HG02938 (cell line): ENCODE data around the gene KIAA1671.

Experiments used
- ATAC-seq: cut with Tn5 transposase; IDR thresholded peaks from one replicate; pipeline ENCODE4 v1.9.1; 2021; ENCODE audit warnings: mild to moderate bottlenecking, moderate library complexity; ENCODE audit not compliant: unreplicated experiment

KIAA1671 gene

DNA sequence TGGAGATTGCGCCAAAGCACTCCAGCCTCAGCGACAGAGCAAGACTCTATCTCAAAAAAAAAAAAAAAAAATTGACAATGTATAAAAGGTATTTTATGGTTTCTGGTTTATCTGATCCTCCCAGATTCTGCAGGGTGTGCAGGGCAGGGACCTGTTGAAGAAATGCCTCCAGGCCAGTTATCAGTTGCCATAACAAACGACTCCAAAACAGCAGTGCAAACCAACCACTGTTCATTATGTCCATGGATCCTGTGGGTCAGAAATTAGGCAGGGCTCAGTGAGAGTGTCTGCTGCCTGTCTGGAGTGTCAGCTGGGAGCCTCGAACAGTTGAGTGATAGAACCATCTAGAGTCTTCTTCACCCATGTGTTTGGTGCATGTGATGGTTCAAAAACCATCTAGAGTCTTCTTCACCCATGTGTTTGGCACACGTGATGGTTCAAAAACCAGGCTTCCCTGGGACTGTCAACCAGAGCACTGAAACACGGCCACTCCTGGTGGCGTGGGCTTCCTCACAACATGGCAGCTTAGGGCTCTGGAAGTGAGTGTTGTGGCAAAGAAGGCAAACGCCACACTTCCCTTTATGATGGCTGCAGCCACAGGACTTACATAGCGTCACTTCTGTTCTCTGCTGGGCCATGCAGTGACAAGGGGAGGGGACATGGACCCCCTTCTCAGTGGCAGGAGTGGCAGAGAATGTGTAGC lies 132.0 kb downstream of the KIAA1671 start:
- no peak for ATAC-seq

DNA sequence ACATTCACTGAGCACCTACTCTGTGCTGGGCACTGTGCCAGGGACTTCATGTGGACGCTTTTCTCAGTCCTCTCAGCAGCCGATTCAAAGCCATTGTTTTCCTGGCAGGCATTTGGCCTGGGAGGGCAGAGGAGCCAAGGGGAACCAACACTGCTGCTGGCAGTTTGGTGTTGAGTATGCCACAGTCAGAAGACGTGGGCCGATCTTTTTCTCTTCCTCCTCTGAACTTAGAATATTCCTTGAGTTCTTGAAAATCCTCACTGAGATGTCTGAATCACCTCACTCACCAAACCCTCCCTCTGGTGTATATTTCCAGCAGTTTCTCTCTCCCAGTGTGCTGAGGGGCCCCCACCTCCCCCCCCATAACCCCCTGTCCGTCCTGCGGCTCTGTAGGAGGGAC lies 132.6 kb downstream of the KIAA1671 start:
- no peak for ATAC-seq

DNA sequence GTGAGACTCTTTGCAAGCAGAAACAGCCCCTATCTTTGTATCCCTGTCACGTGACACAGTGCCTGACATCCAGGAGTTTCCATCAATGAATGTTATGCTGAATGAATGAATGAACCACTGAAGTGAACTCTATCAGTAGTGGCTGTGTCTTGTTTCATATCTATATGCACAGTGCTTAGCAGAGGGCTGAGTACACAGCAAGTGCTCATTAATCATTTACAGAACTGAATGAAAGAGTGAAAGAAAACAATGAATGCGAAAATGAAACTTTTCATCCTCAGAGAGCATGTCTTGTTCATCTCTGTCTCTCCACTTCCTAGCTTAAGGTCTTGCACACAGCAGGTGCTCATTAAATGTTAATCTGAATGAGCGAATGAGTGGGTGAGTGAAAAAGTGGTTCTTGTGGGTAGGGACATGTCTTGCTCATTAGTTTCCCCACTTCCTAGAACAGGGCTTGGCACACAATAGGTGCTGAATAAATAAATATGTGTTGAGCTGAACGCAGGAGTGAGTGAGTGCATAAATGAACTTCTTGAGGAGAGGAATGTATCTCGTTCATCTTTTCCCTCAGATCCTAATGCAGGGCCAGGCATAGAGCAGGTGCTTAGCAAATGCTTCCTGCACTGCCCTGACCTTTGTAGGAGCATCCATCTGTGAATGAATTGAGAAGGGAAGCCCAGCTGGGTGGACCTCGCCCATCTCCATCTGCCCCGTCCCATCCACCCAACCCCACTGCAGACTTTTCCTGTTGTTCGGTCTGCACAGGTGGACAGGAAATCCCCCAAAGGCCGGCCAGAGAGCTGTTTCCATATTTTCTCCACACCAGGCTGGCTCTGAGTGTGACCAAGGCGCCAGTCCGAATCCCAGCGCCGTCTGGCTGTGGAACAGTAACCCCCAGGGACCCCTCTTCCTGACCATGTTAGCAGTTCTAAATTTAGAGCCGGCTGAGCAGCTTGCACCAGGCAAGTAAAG lies 133.7 kb downstream of the KIAA1671 start:
- ATAC-seq, result peak; percentile 75

DNA sequence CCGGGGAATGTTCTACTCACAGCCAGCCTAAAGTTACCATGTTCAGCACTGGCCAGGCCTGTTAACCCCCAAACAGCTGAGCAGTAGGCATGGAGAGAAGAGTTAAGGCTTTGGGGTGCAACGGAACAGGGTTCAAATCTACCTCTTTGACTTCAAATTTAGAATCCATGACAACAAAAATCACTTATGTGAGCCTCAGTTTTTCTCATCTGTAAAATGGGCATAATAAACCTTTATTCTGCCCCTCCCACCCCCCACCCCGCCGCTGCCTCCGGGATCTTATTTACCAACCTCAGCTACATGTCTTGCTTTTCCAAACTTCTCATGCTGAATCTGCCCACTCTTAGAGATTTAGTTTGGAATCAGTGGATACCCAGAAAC lies 134.4 kb downstream of the KIAA1671 start:
- ATAC-seq, result no peak

DNA sequence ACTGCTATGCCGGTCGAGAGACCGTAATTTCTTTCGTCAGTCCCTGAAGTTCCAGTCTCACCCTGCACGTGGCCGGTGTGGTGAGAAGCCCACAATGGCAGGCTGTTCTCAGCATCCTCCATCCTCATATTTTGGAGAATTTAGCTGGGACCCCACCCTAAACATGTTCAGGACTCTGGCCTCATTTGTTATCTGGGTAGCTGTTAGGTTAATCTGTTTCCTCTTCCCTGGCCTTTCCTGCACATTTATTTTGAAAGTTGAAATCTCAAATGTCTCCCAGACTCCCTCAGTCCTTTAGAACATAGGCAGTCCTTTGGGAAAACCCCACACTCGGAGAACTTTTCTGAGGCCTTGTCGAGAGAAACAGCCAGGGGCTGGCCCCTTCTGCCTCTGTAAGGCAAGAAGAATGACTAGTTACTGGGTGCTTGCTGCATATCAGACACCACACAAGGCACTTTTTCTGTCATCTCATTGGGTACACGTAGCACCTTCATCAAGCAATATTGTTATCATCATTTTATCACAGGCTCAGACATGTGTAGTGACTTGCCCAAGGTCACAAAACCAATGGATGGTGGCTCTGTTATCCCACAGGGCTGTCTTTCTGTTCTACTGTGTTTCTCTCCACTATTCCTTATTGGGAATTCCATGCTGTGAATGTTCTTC lies 137.8 kb downstream of the KIAA1671 start:
- no peak for ATAC-seq

DNA sequence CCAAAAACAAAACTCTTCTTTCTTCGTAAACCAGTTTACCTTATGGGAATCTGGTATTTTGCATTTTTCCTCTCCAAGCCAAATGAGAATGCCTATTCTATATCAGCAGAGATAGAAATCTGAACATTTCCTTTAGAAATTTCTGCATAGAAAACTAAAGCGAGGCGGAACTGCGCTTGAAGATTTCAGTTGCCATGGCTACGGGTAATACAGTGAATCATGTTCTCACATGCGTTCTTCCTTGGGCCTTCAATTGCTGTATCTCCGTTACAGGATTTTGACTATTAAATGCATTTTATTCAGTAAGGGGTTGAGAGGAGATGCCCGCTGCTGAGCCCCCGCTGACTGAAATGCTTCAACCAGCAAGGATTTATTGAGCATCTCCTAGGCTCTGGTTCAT lies 138.9 kb downstream of the KIAA1671 start:
- no peak for ATAC-seq

DNA sequence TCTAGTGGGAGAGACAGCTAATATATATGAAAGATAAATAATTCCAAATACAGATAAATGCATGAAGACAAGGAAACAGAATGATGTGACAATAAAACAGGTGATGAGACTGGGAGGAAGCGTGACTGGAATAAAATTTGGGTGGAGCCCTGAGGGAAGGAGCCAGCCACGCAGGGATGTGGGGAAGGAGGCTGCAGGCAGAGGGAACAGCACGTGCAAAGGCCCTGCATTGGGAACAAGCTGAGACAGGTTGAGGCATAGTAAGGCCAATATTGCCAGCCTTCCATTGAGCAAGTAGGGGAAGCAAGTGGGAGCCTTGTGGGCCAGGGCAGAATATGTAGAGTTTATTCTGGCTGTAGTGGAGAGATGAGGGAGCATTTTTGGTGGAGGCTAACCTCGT lies 139.6 kb downstream of the KIAA1671 start:
- no peak for ATAC-seq

DNA sequence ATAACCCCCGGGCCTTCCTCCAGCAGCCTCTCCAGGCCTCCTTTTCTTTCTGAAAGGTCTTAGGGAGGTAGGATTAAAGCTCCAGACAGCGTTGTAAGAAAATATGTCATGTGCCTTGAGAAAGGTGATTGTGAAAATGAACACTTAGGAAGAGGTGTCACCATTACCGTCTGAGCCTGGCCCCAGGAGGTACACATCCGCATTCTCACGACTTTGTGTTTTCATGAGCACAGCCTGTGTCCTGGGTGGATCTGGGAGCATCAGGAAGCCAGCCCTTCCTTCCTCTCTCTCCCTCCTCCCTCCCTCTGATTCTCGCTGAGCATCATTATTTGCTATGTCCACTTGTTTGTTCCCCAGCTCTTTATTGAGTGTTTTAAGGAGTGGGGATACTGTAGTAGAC lies 142.1 kb downstream of the KIAA1671 start:
- ATAC-seq, result no peak

DNA sequence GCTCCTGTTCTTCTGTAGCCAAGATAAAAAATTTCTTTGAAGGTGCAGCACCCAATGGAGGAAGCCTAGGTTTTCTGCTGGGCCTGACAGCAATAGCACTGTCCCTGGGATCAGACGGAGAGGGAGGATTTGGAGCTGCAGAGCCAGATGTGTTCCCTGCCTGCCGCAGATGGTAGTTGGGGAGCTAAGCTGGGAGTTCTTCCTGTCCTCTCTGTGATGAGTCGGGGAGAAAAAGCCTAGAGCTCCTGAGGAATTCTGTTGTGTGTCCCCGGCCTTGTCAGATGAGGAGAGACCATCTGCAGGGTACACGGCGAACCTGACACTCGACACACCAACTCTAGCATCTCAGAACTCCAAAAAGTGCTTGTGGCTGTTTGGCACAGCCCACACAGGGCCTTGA lies 143.4 kb downstream of the KIAA1671 start:
- ATAC-seq, result no peak

DNA sequence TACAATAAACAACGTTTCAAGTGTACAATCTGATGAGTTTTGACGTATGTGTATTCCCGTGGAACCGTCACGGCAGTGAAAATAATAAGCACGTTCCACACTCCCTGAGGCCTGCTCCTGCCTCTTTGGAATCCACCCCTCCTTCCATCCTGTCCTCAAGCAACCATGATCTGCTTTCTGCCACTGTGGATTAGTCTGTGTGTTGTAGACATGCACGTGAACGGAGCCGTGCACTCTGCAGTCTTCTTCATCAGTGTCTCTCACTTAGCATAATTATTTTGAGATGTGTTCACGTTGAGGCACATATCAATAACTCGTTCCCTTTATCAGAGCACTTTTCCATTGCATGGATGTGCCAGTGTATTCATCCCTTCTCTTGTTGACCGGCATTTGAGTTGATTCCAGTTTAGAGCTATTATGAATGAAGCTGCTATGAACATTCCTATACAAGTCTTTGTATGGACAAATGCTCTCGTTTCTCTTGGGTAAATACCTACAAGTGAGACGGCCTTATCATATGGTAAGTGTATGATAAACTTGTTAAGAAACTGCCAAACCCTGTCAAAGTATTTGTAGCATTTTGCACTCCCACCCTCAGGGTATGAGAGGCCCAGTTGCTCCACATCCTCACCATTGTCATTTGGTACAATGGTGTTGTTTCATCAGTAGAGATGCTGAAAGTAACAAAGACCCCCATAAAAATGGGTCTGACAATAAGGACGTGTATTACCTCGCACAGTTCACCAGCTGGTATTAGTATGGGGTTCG lies 144.3 kb downstream of the KIAA1671 start:
- no peak for ATAC-seq

DNA sequence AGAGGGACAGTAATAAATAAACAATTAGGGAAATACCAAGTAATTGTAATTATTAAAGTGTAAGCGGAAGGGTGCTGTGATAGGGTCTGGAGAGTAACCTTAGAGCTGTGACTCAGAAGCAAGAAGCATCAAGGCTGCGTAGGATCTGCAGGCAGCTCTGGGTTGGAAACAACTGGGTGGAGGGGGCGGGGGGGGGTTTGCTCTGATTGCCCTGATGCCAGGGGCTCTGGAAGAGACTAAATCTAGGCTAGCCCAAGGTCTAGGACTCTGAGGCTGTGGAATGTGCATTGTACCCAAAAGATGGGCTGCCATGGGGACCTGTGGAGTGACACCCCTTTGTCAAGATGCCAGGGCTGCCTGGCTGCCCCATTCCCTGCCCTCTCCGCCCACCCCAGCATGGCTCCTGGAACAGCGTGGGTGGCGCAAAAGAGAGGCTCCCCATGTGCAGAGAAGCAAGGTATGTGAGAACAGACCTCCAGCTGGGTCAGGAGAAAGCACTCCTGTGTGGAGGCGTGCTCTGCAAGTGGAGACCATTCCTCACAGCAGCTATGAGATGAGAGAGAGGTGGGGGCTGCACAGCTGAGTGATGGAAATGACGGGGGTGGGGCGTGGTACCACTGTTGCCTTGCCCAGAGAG lies 146.0 kb downstream of the KIAA1671 start:
- no peak for ATAC-seq

DNA sequence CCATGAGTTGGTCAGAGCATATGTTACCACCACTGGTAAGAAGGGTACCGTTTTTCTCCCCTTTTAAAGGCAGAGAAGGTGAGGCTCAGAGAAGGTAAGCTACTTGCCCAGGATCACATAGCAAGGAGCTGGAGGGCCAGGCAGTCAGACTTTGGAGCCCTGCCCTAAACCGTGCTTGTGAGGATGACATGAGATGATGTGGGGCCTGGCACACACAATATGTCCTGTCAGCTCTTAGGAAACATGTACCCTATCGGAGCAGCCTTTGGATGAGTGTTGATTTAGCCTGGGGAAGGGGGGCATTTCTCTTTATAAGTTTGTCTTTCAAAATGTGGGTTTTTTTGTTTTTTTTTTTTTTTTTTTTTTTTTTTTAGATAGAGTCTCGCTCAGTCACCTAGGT lies 146.7 kb downstream of the KIAA1671 start:
- ATAC-seq, result no peak

DNA sequence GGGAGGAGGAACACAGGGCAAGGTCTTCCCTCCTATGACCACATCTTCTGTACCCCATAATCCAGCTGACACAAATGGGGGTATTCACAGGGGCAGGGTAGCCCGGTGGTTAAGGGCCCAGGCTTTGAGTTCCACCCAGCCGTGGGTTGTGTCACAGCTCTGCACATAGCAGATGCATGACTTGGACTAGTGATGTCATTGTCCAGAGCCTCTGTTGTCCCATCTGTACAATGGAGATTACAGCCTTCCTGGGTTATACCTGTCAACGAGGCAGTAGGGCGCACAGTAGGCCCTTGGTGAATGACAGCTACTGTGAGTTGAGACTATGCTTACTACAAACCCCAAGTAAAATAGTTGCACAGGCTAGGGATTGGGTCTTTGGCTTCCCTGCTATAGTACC lies 147.9 kb downstream of the KIAA1671 start:
- ATAC-seq, result no peak

DNA sequence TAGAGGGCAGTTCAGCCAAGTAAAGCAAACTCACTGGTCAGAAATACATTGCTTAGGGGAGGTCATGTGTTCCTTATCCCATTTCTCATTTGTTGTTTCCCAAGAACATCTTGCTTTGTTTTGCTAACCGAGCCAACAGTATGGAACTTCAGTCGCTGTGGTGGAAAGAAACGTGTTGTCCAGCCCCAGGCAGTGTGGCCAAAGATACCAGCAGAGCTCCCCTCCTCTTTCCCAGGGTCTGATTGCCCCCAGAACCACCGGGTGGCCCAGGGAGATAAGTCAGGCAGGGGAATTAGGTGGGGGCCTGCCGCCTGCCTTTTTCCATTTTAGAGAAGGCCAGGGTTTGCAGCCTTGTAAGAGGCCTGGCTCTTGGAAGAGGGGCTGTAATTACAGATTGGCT lies 148.4 kb downstream of the KIAA1671 start:
- ATAC-seq, result no peak

DNA sequence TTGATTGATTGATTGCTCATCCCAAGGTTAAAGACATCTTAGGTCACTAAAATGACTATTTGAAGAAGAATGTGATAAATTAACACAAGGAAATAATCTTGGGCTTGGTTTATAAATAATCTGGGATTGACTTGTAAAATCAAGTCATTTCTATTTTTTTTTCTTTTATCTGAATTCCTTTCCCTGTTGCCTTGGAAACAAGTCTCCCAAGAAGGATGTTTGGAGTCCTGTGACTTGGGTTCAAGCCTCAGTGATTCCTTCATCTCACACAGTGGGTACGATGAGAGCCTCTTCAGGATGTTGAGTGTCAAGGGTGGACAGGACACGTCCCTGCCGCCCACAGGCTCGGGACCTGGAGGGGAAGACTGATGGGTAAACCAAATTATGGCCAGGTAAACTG lies 149.0 kb downstream of the KIAA1671 start:
- ATAC-seq, result no peak

DNA sequence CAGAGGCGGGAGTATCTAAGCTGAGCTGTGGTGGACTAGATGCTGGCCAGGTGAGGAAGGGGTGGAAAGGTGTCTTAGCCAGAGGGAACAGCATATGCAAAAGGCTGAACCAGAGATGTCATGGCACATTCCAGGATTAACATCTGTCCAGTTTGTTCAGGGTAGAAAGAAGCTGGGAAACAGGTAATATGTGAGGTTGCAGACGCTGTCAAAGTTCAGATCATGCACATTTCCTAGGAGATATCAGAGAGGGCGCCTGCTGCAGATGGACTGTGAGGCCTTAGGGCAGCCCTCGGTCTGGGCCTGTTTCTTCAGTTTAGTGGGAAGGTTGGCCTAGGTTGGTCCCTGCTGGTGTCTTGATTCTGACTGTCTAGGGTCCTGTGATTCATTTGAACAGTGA lies 149.5 kb downstream of the KIAA1671 start:
- ATAC-seq, result no peak

DNA sequence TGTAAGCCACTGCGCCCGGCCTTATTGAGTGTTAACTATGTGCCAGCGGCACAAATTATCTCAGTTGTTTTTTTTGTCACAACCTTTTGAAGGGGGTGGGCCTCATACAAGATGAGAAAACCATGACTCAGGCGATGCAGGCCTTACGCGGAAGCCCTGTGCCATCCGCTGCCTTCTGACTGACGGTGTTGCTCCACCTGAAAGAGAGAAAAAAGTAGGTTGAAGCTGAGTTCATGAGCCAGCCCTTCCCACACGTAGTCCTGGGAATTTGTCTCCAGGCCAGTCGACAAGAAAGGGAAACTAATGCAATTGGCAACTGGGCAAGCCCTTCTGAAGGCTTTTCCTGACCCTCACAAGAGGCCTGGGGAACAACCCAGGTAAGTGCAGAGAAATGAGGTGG lies 150.2 kb downstream of the KIAA1671 start:
- ATAC-seq, result no peak

DNA sequence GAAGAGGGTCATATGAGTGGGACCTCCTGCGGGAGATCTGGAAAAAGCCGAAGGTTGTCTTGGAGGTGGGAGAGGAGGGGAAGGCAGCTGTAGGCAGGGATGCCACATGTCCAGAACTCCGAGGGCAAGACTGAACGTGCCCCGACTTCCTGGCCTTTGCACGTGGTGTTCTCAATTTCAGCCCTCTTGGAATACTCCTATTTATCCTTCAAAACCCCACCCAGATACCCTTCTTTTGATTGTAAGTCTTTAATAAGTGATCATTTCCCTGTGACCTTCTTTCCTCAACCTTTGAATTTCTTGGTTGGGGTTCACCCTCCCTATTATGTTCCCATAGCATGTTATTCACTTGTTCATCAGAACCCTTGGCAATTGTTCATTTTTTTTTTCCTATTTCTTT lies 151.9 kb downstream of the KIAA1671 start:
- no peak for ATAC-seq

DNA sequence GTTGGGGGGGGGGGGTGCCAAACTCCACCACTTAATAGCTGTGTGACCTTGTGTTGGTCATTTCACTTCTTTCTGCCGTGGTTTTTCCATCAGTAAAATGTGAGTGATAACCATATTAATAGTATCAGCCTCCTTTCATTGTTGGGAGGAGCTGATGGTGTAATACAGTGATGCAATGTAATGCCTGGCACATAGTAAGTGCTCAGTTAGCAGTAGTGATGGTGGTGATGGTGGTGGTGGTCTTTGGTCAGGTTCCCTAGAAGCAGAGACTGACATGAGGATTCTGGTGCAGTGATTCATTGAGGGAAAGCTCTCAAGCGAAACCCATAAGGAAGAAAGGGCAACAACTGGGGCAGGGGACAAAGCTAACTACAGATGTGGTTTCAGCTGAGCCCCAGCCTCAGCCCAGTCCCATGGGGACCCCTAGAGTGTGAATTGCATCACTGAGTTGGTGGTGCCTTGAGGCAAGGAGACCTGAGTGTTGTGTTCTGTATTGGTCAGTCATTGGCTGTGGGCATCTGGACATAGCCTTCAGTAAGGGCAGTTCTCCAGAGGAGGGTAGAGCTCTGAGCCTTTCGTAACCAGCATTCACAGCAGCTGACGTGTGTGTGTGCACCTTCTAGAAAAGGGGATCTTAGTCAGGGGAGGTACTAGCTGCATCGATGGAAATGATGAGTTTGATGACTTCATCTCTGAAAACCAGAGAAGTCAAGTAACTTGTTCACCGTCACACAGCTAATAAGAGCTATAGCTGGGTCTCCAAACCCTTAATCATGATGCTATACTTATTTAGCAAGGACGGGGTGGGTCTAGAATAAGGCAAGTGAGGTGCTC lies 153.5 kb downstream of the KIAA1671 start:
- ATAC-seq, result no peak
